K562 (cell line): ENCODE measurements around the gene CHERP. TPM values are rescaled to one million over a fixed set of nuclear protein-coding genes. Genes with fewer than 3 reads are reported as not detected.

Experiments
- FOXJ2 ChIP-seq: fragments of 200-800 bp; sonication (Bioruptor generic); IDR thresholded peaks from 2 replicates; pipeline ENCODE4 v1.6.1; 2016; ENCODE audit warnings: missing genetic modification characterization, missing compliant biosample characterization
- FOXO4 ChIP-seq: fragments of 450-650 bp; formaldehyde crosslinking; IDR thresholded peaks from 2 replicates; pipeline ENCODE4 v1.4.0; 2020; ENCODE audit warnings: mild to moderate bottlenecking, moderate library complexity
- GABPB1 ChIP-seq: sonication (generic); formaldehyde crosslinking; IDR thresholded peaks from 2 replicates; pipeline ENCODE4 v1.8.0; 2022; ENCODE audit warnings: mild to moderate bottlenecking, missing genetic modification reagents
- GATAD2A ChIP-seq: fragments of 450-650 bp; IDR thresholded peaks from 2 replicates; pipeline ENCODE4 v1.6.1; 2017
- GTF2A2 ChIP-seq: IDR thresholded peaks from 2 replicates; pipeline ENCODE4 v1.6.1; 2016; ENCODE audit warnings: mild to moderate bottlenecking, missing genetic modification characterization, missing compliant biosample characterization
- HDAC6 ChIP-seq: IDR thresholded peaks from 2 replicates; pipeline ENCODE4 v1.6.1; 2012; ENCODE audit warnings: low read depth, mild to moderate bottlenecking, control low read depth, inconsistent platforms, low read length, moderate library complexity
- HEY1 ChIP-seq: fragments of 250-450 bp; sonication (Bioruptor Pico); IDR thresholded peaks from 2 replicates; pipeline ENCODE4 v1.5.0; 2020; ENCODE audit warnings: mild to moderate bottlenecking, moderate library complexity, borderline replicate concordance
- HSF4 ChIP-seq: fragments of 250-450 bp; sonication (Bioruptor Pico); IDR thresholded peaks from 2 replicates; pipeline ENCODE4 v2.1.2; 2022; ENCODE audit warnings: mild to moderate bottlenecking, moderate library complexity, borderline replicate concordance
- KDM4B ChIP-seq, 2 experiments: fragments of 450-650 bp in 1 of 2; sonication (generic) in 1 of 2; IDR thresholded peaks; 2 replicates each; pipeline ENCODE4 v1.6.1; 2016 to 2017; ENCODE audit warnings: borderline replicate concordance in 2 of 2, antibody characterized with exemption in 1 of 2, low read depth in 1 of 2, mild to moderate bottlenecking in 1 of 2
- MEF2A ChIP-seq: IDR thresholded peaks from 2 replicates; pipeline ENCODE4 v1.6.1; 2011; ENCODE audit warnings: low read depth, mild to moderate bottlenecking, low read length, moderate library complexity; ENCODE audit not compliant: control insufficient read depth
- NFRKB ChIP-seq: fragments of 450-650 bp; IDR thresholded peaks from 2 replicates; pipeline ENCODE4 v1.6.1; 2016; ENCODE audit warnings: low read depth
- PHF21A ChIP-seq: fragments of 450-650 bp; IDR thresholded peaks from 2 replicates; pipeline ENCODE4 v1.6.1; 2017; ENCODE audit warnings: low read depth, borderline replicate concordance
- POLR2H ChIP-seq: IDR thresholded peaks from 2 replicates; pipeline ENCODE4 v1.6.1; 2016; ENCODE audit warnings: missing genetic modification characterization, low read depth, mild to moderate bottlenecking, control low read depth, missing compliant biosample characterization, moderate library complexity
- PRDM10 ChIP-seq: fragments of 450-650 bp; IDR thresholded peaks from 2 replicates; pipeline ENCODE4 v1.6.1; 2018; ENCODE audit not compliant: partially characterized antibody
- RCOR1 ChIP-seq, 2 experiments: IDR thresholded peaks; 2 replicates each; pipeline ENCODE4 v1.6.1; 2012; ENCODE audit warnings: low read depth in 2 of 2, low read length in 2 of 2, borderline replicate concordance in 1 of 2, improper control_type of control experiment in 1 of 2
- RFX1 ChIP-seq: fragments of 450-650 bp; IDR thresholded peaks from 2 replicates; pipeline ENCODE4 v1.6.1; 2016; ENCODE audit warnings: mild to moderate bottlenecking, moderate library complexity
- SMAD3 ChIP-seq: fragments of 450-650 bp; formaldehyde crosslinking; conservative IDR thresholded peaks from 2 replicates; pipeline ENCODE4 v1.4.0; 2020; ENCODE audit warnings: mild to moderate bottlenecking
- SMC3 ChIP-seq: conservative IDR thresholded peaks from 2 replicates; pipeline ENCODE4 v1.6.1; 2011; ENCODE audit warnings: low read depth, low read length, improper control_type of control experiment; ENCODE audit not compliant: insufficient read depth
- SNAPC5 ChIP-seq: fragments of 250-450 bp; sonication (Bioruptor Pico); IDR thresholded peaks from 2 replicates; pipeline ENCODE4 v1.8.0; 2021; ENCODE audit warnings: moderate library complexity, mild to moderate bottlenecking, inconsistent platforms
- ZNF239 ChIP-seq: fragments of 250-450 bp; sonication (Bioruptor Pico); IDR thresholded peaks from 2 replicates; pipeline ENCODE4 v1.4.0; 2020; ENCODE audit warnings: mild to moderate bottlenecking
- ZNF717 ChIP-seq: fragments of 250-450 bp; sonication (Bioruptor Pico); IDR thresholded peaks from 2 replicates; pipeline ENCODE4 v1.5.0; 2021
- polyA plus RNA-seq, 8 experiments: library from polyadenylated mRNA; depleted of rRNA in 4 of 8; stranded (reverse) in 5 of 8; unstranded in 3 of 8; fragments of >200 nt; fragmentation: Nextera tagmentation in 2 of 8; fragmentation: Illumina TruSeq in 1 of 8; extraction: Ambion mirVana in 2 of 8; extraction: Trizol in 1 of 8; gene quantifications; 2 replicates each; pipeline versions ENCODE4 v1.2.1 to v1.2.3, GENCODE V29; 2011 to 2014; ENCODE audit warnings: inconsistent platforms in 1 of 8, missing spikeins in 1 of 8
- total RNA-seq, 7 experiments: library from RNA; depleted of rRNA in 6 of 7; stranded (reverse); fragments of >200 nt in 6 of 7; fragmentation: Illumina TruSeq in 2 of 7; extraction: Trizol in 2 of 7; gene quantifications; 2 replicates each; pipeline versions ENCODE4 v1.2.1 to v1.2.3, GENCODE V29; 2011 to 2021; ENCODE audit warnings: low replicate concordance in 1 of 7
- TF ChIP-seq, protein P1 (sequence below): fragments of 450-650 bp; IDR thresholded peaks from one replicate; pipeline ENCODE4 v1.6.1; 2018; ENCODE audit warnings: mild to moderate bottlenecking, moderate library complexity; ENCODE audit not compliant: partially characterized antibody

Gene CHERP
- total and polyA plus RNA-seq, 9 of the 15 experiments (the other 6 are each of a cell fraction or from before 2014, with no cell fraction given), result 0.60 to 85.1 (median 7.8) TPM

DNA sequence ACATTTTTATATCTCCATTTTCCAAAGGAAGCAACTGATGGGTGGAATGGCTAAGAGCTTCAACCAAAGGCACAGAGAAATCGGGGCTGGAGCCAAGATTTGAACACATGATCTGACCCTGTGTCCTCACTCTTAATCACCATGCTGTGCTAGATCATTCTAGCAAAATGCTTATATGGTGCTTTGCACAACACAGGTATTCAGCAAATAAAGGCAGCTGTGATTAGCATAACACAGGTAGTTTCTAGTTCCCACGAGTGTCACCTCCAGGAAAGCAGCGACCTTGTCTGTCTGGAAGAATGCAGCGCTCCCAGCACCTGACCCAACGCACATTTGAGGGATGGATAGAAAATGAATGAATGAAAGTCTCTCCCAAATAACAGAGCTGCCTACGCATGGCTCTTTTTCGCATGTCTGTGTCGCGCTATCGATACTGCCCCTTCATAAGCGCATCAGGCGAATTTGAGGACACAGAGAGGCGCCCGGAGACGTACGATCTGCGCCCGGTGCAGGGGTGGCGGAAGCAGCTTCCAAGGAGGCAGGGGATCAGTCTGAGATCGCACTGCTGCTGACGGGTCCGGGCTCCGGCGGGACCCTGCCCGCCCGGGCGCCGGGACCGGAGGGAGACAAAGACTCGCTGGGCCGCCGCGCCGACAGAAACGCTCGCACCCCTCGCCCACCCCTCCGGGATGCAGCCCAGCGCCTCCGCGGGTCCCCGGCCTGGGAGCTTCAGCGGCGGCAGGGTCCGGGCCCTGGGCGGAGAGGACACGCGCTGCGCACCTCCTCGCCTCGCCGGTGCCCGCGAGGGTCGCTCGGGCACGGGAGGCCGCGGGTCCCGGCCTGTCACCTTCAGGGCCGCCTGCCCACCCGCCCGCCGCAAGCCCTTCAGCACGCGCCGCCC, 71.1 kb downstream of the CHERP start (continued):
- TF ChIP-seq PRDM10 (peak; percentile 82), GTF2A2 (tag) (no peak; the same call in 1 of the 2 replicates), FOXJ2 (tag) (no peak), ZNF717 (CRISPR knock-in tag) (no peak), SNAPC5 (CRISPR knock-in tag) (no peak), MEF2A (no peak), PHF21A (0 out of 2 replicates have a peak, but pooled peaks have one; percentile 71), ZNF239 (CRISPR knock-in tag) (no peak), HEY1 (no peak), FOXO4 (CRISPR knock-in tag) (no peak), GABPB1 (CRISPR knock-in tag) (0 out of 2 replicates have a peak, but pooled peaks have one; percentile 10), SMAD3 (no peak), HSF4 (no peak), RFX1 (no peak), POLR2H (no peak), KDM4B (IDR thresholded peaks at IDR 0.05; ENCODE audit: borderline replicate concordance in 2 of 2, low read depth in 1 of 2) (no peak), NFRKB (no peak), SMC3 (no peak), GATAD2A (no peak), RCOR1 (IDR thresholded peaks at IDR 0.05; ENCODE audit: borderline replicate concordance in 1 of 2, low read depth in 2 of 2, low read length in 2 of 2) (no peak), HDAC6 (no peak)
- TF ChIP-seq, protein P1, sequence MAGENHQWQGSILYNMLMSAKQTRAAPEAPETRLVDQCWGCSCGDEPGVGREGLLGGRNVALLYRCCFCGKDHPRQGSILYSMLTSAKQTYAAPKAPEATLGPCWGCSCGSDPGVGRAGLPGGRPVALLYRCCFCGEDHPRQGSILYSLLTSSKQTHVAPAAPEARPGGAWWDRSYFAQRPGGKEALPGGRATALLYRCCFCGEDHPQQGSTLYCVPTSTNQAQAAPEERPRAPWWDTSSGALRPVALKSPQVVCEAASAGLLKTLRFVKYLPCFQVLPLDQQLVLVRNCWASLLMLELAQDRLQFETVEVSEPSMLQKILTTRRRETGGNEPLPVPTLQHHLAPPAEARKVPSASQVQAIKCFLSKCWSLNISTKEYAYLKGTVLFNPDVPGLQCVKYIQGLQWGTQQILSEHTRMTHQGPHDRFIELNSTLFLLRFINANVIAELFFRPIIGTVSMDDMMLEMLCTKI, result no peak
